Lower lobe of right lung (tissue), 2 donors: Measurements from ENCODE around the gene MICU1. TPM values are rescaled to one million over a fixed set of nuclear protein-coding genes. Genes with fewer than 3 reads are reported as not detected.

Experiments
- ATAC-seq, 2 donors: fragments of 200-7000 bp; cut with Tn5 transposase; one replicate each; pipeline ENCODE4 v1.9.1; 2020 to 2022; ENCODE audit warnings: mild to moderate bottlenecking in 2 of 2, moderate library complexity in 2 of 2
- DNase-seq: peaks from one replicate; pipeline ENCODE4 v3.0.0-alpha.2; 2020
- H3K27ac ChIP-seq: fragments of 200-600 bp; one replicate; pipeline ENCODE4 v1.8.0; 2022
- H3K27me3 ChIP-seq: fragments of 200-600 bp; one replicate; pipeline ENCODE4 v1.8.0; 2022; ENCODE audit warnings: low read depth
- H3K36me3 ChIP-seq: fragments of 200-600 bp; one replicate; pipeline ENCODE4 v1.8.0; 2022; ENCODE audit warnings: mild to moderate bottlenecking
- H3K4me1 ChIP-seq: fragments of 200-600 bp; one replicate; pipeline ENCODE4 v1.8.0; 2022
- H3K4me3 ChIP-seq: fragments of 200-600 bp; one replicate; pipeline ENCODE4 v1.8.0; 2022; ENCODE audit warnings: mild to moderate bottlenecking
- H3K9me3 ChIP-seq: fragments of 200-600 bp; one replicate; pipeline ENCODE4 v1.8.0; 2022
- CTCF ChIP-seq: fragments of 200-600 bp; IDR thresholded peaks from one replicate; pipeline ENCODE4 v1.8.0; 2022; ENCODE audit warnings: antibody characterized with exemption, mild to moderate bottlenecking
- intact Hi-C: fragments of 100-400 bp; cut with DNase I; formaldehyde crosslinking; loops from one replicate; pipeline ENCODE4 v1.11.0; 2022
- total RNA-seq: library from RNA; stranded (reverse); fragmentation: NEBNext Ultra II Directional; extraction: Animal tissue kit (Norgen Biotek cat#: 25700); gene quantifications from one replicate; pipeline ENCODE4 v1.2.1, GENCODE V29; 2021
- donor health status: DM: no; HTN: yes; CAD: no; lungs with severe emphysema.

The MICU1 gene
- total RNA-seq, 1 donor from 2014 or later = 57.1 TPM

- DNase-seq = no peak
- H3K4me3 ChIP-seq = no peak overlapping the region
- intact Hi-C loops = no loop called here
Measured at GRCh38 chr10:72466018-72466417, 159.9 kb downstream of the MICU1 start.

GRCh38 chr10:72464438-72464837 lies 161.4 kb downstream of the MICU1 start:
- no peaks in the 10 kb centered on the region for H3K4me1 ChIP-seq
- H3K4me3 ChIP-seq = no peak overlapping the region
- H3K27ac ChIP-seq = no peak overlapping the region
- H3K36me3 ChIP-seq = peaks cover 2% of the 10 kb centered on the region
- intact Hi-C loops = no loop called here
- H3K9me3 ChIP-seq = no peaks in the 10 kb centered on the region
- no peaks in the 10 kb centered on the region for H3K27me3 ChIP-seq
- no peak for TF ChIP-seq CTCF
- DNase-seq (no peak), ATAC-seq (no peak)

More at GRCh38 chr10:72466018-72466417, 159.9 kb downstream of the MICU1 start:
- H3K9me3 ChIP-seq = no peaks in the 10 kb centered on the region
- no peak overlapping the region for H3K27ac ChIP-seq
- H3K27me3 ChIP-seq = no peaks in the 10 kb centered on the region
- TF ChIP-seq CTCF = no peak
- H3K36me3 ChIP-seq = peaks cover 5% of the 10 kb centered on the region
- H3K4me1 ChIP-seq = no peaks in the 10 kb centered on the region
- ATAC-seq = no peak

- no peaks in the 10 kb centered on the region for H3K36me3 ChIP-seq
- no peaks in the 10 kb centered on the region for H3K27me3 ChIP-seq
- intact Hi-C loops = no loop called here
- no peaks in the 10 kb centered on the region for H3K9me3 ChIP-seq
- no peak for TF ChIP-seq CTCF
- H3K4me1 ChIP-seq = no peaks in the 10 kb centered on the region
- ATAC-seq (peak in 1 of 2 donors; percentile 19), DNase-seq (no peak)
- no peak overlapping the region for H3K27ac ChIP-seq
- H3K4me3 ChIP-seq = no peak overlapping the region
Measured at GRCh38 chr10:72462261-72462660, 163.6 kb downstream of the MICU1 start.

- Histone ChIP-seq H3K27me3 (no peaks in the 10 kb centered on the region), H3K4me1 (no peaks in the 10 kb centered on the region), H3K4me3 (no peak overlapping the region), H3K36me3 (no peaks in the 10 kb centered on the region), H3K9me3 (no peaks in the 10 kb centered on the region), H3K27ac (no peak overlapping the region)
- intact Hi-C loops = no loop called here
- no peak for TF ChIP-seq CTCF
- DNase-seq (no peak), ATAC-seq (no peak)
Measured at GRCh38 chr10:72461085-72461484, 164.8 kb downstream of the MICU1 start.

GRCh38 chr10:72460284-72460876 lies 165.5 kb downstream of the MICU1 start:
- ATAC-seq (no peak), DNase-seq (no peak)
- no peak overlapping the region for H3K4me3 ChIP-seq
- intact Hi-C loops = no loop called here
- H3K27me3 ChIP-seq = no peaks in the 10 kb centered on the region
- no peak for TF ChIP-seq CTCF
- H3K27ac ChIP-seq = no peak overlapping the region
- no peaks in the 10 kb centered on the region for H3K36me3 ChIP-seq
- no peaks in the 10 kb centered on the region for H3K9me3 ChIP-seq
- H3K4me1 ChIP-seq = no peaks in the 10 kb centered on the region

GRCh38 chr10:72459301-72459700 lies 166.6 kb downstream of the MICU1 start:
- intact Hi-C loops = no loop called here
- no peak for ATAC-seq
- DNase-seq = no peak
- H3K27ac ChIP-seq = no peak overlapping the region
- TF ChIP-seq CTCF = no peak
- H3K36me3 ChIP-seq = no peaks in the 10 kb centered on the region
- no peaks in the 10 kb centered on the region for H3K27me3 ChIP-seq
- H3K9me3 ChIP-seq = no peaks in the 10 kb centered on the region
- no peaks in the 10 kb centered on the region for H3K4me1 ChIP-seq
- no peak overlapping the region for H3K4me3 ChIP-seq
